Progenitor cell of endocrine pancreas (in vitro differentiated cells): Measurements from ENCODE around the gene SS18L1. TPM values are rescaled to one million over a fixed set of nuclear protein-coding genes. Genes with fewer than 3 reads are reported as not detected.

Experiments
- DNase-seq: peaks from one replicate; pipeline ENCODE4 v3.0.0; 2021; ENCODE audit warnings: low spot score; ENCODE audit not compliant: unreplicated experiment
- H3K27ac Mint-ChIP-seq: 2 replicates; pipeline ENCODE4 v1.8.0; 2021; ENCODE audit warnings: mild to moderate bottlenecking, moderate library complexity, mixed read lengths
- H3K27me3 Mint-ChIP-seq: 2 replicates; pipeline ENCODE4 v1.8.0; 2021; ENCODE audit warnings: mixed read lengths
- H3K36me3 Mint-ChIP-seq: 2 replicates; pipeline ENCODE4 v1.8.0; 2022; ENCODE audit warnings: mixed read lengths; ENCODE audit not compliant: insufficient read depth
- H3K4me1 Mint-ChIP-seq: 2 replicates; pipeline ENCODE4 v1.8.0; 2021; ENCODE audit warnings: low read depth, mixed read lengths
- H3K4me3 Mint-ChIP-seq: 2 replicates; pipeline ENCODE4 v1.8.0; 2021; ENCODE audit warnings: low read depth, mild to moderate bottlenecking, moderate library complexity, mixed read lengths
- H3K9me3 Mint-ChIP-seq: 2 replicates; pipeline ENCODE4 v1.8.0; 2021; ENCODE audit warnings: low read depth, mixed read lengths
- total RNA-seq: library from RNA; stranded (reverse); gene quantifications from 2 replicates; pipeline ENCODE4 v1.2.1, GENCODE V29; 2021
- TF ChIP-seq, protein P1 (sequence below): fragments of 200-600 bp; sonication (generic); IDR thresholded peaks from one replicate; pipeline ENCODE4 v1.5.0; 2021; ENCODE audit warnings: antibody characterized with exemption, mild to moderate bottlenecking; ENCODE audit not compliant: unreplicated experiment

The SS18L1 gene
- total RNA-seq, 1 donor from 2014 or later, result 29.8 TPM

DNA sequence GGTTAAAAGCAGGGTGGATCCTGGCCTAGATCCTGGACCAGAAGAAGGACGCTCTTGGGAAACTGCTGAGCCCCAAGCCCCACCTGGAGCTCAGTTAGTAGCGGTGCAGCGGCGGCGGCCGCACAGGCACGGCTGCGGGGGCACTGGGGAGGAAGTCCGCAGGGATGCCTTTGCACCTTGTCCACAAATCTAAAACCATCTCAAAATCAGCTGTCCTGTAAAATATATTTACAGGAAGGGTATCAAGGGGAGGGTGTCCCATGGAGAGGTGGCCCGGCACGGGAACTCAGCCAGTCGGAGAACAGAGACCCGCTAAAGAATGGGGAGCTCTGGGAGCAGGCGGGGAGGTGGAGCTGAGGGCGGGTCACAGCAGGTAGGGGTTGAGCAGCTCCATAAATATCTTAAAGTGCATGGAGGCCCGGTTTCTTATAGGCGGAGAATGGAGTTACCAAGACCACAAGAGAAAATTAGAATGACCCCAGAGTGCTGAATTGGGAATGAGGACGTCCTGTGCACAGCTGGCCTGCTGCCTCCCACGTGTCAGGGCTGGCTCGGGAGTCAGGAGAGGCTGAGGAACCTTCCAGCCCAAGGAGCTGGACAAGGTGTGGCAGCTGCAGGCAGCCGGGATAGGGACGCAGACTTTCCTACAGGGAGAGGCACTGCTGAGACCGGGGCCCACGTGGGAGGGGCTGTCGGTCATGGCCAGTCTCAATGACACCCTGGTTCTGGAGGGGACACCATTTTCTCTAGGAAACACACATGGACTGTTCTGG is 47.3 kb downstream of the SS18L1 start:
- Mint-ChIP-seq H3K27ac (no peak overlapping the region), H3K27me3 (no peaks in the 10 kb centered on the region), H3K9me3 (no peaks in the 10 kb centered on the region), H3K4me3 (no peak overlapping the region), H3K36me3 (peaks cover 6% of the 10 kb centered on the region), H3K4me1 (no peaks in the 10 kb centered on the region)
- TF ChIP-seq, protein P1, sequence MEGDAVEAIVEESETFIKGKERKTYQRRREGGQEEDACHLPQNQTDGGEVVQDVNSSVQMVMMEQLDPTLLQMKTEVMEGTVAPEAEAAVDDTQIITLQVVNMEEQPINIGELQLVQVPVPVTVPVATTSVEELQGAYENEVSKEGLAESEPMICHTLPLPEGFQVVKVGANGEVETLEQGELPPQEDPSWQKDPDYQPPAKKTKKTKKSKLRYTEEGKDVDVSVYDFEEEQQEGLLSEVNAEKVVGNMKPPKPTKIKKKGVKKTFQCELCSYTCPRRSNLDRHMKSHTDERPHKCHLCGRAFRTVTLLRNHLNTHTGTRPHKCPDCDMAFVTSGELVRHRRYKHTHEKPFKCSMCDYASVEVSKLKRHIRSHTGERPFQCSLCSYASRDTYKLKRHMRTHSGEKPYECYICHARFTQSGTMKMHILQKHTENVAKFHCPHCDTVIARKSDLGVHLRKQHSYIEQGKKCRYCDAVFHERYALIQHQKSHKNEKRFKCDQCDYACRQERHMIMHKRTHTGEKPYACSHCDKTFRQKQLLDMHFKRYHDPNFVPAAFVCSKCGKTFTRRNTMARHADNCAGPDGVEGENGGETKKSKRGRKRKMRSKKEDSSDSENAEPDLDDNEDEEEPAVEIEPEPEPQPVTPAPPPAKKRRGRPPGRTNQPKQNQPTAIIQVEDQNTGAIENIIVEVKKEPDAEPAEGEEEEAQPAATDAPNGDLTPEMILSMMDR, result no peak
- DNase-seq, result no peak

DNA sequence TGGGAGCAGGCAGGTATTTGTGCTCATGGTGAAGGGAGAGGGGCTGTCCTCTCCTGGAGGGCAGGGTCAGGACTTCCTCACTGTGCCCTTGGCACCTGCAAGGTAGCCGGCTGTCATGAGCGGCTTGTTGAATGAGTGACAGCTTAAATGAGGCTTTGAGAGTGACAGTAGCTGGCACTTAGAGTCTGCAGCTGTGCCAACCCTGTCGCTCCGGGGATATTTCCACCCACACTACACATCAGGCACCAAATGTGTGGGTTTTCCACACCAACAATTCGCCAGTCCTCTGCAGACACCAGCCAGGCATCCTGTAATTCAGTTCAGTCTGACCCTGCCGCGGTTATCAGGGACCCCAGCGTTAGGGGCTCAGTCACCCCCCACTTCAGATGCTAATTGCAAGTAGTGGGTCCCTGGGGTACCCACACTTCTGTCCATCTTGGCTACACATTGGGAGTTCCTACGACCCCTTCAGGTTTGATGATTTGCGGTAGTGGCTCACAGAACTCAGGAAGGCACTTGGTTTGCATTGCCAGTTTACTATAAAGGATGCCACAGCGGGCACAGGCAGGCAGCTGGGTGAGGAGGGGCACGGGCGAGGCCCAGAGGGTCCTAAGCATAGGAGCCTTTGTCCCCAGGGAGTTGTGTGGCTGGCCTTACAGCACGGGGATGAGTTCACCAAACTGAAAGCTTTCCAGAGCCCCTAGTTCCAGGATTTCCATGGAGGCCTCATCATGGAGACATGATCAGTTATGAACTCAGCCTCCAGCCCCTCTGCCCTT is 48.4 kb downstream of the SS18L1 start:
- Mint-ChIP-seq H3K27me3 (no peaks in the 10 kb centered on the region), H3K4me1 (no peaks in the 10 kb centered on the region), H3K36me3 (peaks cover 6% of the 10 kb centered on the region), H3K27ac (no peak overlapping the region), H3K4me3 (no peak overlapping the region), H3K9me3 (no peaks in the 10 kb centered on the region)
- TF ChIP-seq, protein P1, result no peak
- no peak for DNase-seq

DNA sequence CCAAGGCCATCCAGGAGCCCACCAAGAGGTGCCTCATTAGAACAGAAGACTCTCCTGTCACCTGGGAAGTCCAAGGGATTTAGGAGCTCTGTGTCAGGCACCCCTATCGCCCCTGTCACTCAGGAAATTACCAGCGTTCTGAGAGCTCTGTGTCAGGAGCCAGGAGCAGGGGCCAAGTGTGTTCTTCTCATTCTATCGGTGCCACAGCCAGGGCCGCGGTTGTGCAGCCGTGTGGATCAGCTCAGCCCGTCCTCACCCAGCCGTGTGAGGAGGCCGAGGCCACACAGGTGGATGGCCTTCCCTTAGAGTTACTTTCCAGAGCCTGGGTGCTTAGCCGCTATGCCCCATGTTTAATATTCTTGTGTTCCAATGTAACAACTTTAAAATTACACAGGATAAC is 49.1 kb downstream of the SS18L1 start:
- TF ChIP-seq, protein P1, result no peak
- Mint-ChIP-seq H3K4me1 (no peaks in the 10 kb centered on the region), H3K9me3 (no peaks in the 10 kb centered on the region), H3K4me3 (no peak overlapping the region), H3K36me3 (peaks cover 6% of the 10 kb centered on the region), H3K27me3 (no peaks in the 10 kb centered on the region), H3K27ac (no peak overlapping the region)
- no peak for DNase-seq

DNA sequence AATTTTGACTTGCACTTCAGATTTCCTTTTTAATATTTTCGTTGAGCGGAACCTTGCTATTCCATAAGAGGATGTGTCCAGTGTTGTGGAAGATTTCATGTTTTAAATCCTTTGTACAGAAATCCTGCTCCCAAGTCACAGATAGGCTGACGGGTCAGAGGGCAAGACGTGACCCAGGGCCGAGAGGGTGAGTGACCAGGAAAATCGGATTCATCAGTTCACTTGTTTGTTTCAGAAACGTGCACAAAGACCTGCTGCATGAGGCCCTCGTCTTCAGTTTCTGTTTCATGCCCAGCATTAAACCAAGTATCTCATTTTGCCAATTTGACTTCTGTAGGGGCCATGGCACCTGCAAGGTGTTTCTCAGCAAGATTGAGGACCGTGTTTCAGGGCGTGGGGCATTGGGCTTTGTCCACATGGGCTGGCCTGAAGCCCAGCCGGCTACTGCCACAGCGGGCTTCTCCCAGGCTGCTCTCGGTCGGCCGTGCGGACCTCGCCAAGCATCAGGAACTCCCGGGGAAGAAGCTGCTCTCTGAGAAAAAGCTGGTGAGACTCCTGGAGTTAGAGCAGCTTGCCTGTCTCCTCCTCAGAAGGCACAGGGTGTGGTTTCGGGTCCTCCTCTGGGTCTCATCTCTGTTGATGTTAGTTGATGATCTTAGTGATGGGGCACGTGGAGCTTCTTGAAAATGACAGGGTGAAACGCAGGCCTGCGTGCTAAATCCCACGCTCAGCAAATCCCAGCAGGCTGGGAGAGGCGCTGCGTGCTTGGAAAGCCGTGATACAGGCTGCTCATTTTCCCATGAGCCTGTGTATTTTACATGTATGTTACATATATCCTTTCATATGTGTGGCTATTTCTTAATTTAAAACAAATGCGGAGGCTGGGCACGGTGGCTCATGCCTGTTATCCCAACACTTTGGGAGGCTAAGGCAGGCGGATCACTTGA is 49.8 kb downstream of the SS18L1 start:
- Mint-ChIP-seq H3K36me3 (peaks cover 6% of the 10 kb centered on the region), H3K27me3 (no peaks in the 10 kb centered on the region), H3K9me3 (no peaks in the 10 kb centered on the region), H3K27ac (no peak overlapping the region), H3K4me3 (no peak overlapping the region), H3K4me1 (no peaks in the 10 kb centered on the region)
- no peak for DNase-seq
- TF ChIP-seq, protein P1, result no peak

DNA sequence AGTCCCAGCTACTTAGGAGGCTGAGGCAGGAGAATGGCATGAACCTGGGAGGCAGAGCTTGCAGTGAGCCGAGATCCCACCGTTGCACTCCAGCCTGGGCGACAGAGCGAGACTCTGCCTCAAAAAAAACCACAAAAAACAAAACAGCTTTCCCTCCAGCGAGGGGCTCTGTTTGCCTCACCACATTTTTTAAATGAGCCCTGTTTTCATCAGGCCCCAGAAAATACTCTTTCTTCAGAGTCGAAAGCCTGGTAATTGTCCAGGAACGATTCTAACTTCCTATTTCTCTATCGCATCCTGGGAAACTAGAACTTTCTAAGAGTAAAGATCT is 51.5 kb downstream of the SS18L1 start:
- peaks cover 14% of the 10 kb centered on the region for H3K36me3 Mint-ChIP-seq
- H3K27me3 Mint-ChIP-seq, result no peaks in the 10 kb centered on the region
- no peak for DNase-seq
- TF ChIP-seq, protein P1, result no peak
- H3K9me3 Mint-ChIP-seq, result no peaks in the 10 kb centered on the region
- H3K4me1 Mint-ChIP-seq, result no peaks in the 10 kb centered on the region
- H3K27ac Mint-ChIP-seq, result no peak overlapping the region
- H3K4me3 Mint-ChIP-seq, result no peak overlapping the region
